Neutrophil (primary cell): ENCODE data around the gene ARHGAP4.
A peak's percentile ranks its signal among the peaks of the same experiment; 100 is the strongest.

ENCODE experiments used
- H3K27ac ChIP-seq: fragments of 200-600 bp; sonication (generic); 2 replicates; pipeline ENCODE4 v1.5.1; 2016; ENCODE audit warnings: mild to moderate bottlenecking, moderate library complexity
- H3K27me3 ChIP-seq: fragments of 200-600 bp; sonication (generic); 2 replicates; pipeline ENCODE4 v1.6.0; 2016; ENCODE audit warnings: mild to moderate bottlenecking
- H3K36me3 ChIP-seq: fragments of 200-600 bp; sonication (generic); 2 replicates; pipeline ENCODE4 v1.5.1; 2017
- H3K4me1 ChIP-seq, 2 experiments: fragments of 200-600 bp in 1 of 2; sonication (generic) in 1 of 2; 1 replicate in 1 of 2; 2 replicates in 1 of 2; pipeline versions ENCODE4 v1.5.1 to v1.6.1; 2013 to 2016; ENCODE audit warnings: low read depth in 1 of 2, low read length in 1 of 2, mild to moderate bottlenecking in 1 of 2, moderate library complexity in 1 of 2; ENCODE audit not compliant: control insufficient read depth in 1 of 2, insufficient read depth in 1 of 2
- H3K4me3 ChIP-seq, 2 experiments: fragments of 200-600 bp in 1 of 2; sonication (generic) in 1 of 2; 1 replicate in 1 of 2; 2 replicates in 1 of 2; pipeline ENCODE4 v1.5.1; 2013 to 2016; ENCODE audit warnings: low read depth in 1 of 2, low read length in 1 of 2, mild to moderate bottlenecking in 1 of 2, moderate library complexity in 1 of 2
- H3K9me3 ChIP-seq: fragments of 200-600 bp; sonication (generic); 2 replicates; pipeline ENCODE4 v1.5.1; 2016
- CTCF ChIP-seq: fragments of 200-600 bp; sonication (generic); IDR thresholded peaks from 2 replicates; pipeline ENCODE4 v1.5.1; 2016; ENCODE audit warnings: antibody characterized with exemption

The ARHGAP4 gene

GRCh38 chrX:153934762-153935325, 8.8 kb upstream of the ARHGAP4 start, which contains the start of gene NAA10:
TSS of gene NAA10 (minus strand) at chrX:153935037. CDS start at chrX:153934904, 133 bp downstream.
- H3K27me3 ChIP-seq, result no peaks in the 10 kb centered on the region
- no peaks in the 10 kb centered on the region for H3K9me3 ChIP-seq
- H3K4me1 ChIP-seq, result peaks cover 10 to 16% of the 10 kb centered on the region in 2 experiments
- peak; percentile 15 for TF ChIP-seq CTCF
- peak within 1 kb of the TSS; percentile 78 for H3K27ac ChIP-seq
- peaks cover 27% of the 10 kb centered on the region for H3K36me3 ChIP-seq
- H3K4me3 ChIP-seq, result peak within 1 kb of the TSS; percentile 61 to 69

DNA sequence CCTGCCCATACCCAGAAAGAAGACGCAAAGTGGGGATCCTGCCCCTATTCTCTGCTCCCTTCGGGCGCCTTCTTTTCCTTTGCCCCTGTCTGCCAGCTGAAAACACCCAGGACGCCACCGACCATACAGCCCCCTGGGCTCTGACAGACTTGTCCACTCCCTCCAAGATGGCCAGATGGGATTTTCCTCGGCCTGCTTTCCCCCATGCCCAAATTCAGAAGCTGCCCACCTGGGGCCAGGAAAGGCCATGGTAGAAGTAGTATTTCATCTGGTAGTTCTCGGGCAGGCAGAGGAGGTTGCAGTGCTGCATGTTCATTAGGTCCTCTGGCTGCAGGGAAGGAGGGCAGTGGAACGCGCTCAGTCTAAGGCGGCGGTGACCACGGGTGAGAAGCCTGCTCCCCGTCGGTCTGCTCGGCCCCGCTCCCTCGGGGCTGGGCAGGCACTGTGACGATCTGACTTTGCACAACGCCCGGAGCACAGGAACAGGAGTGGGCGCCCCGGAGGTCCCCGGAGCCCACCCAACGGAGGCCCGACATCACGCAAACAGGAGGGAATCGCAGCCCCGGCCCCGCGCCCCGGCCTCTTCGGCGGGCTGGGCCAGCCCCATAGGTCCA, 8.2 kb upstream of the ARHGAP4 start:
- peaks cover 15 to 22% of the 10 kb centered on the region in 2 experiments for H3K4me1 ChIP-seq
- no peak for TF ChIP-seq CTCF
- H3K4me3 ChIP-seq, result peak overlapping the region; percentile 61 to 69
- no peaks in the 10 kb centered on the region for H3K9me3 ChIP-seq
- no peaks in the 10 kb centered on the region for H3K27me3 ChIP-seq
- H3K27ac ChIP-seq, result peak overlapping the region; percentile 78
- peaks cover 22% of the 10 kb centered on the region for H3K36me3 ChIP-seq

- Histone ChIP-seq H3K27ac (peak overlapping the region; percentile 78), H3K9me3 (no peaks in the 10 kb centered on the region), H3K27me3 (no peaks in the 10 kb centered on the region), H3K4me1 (peaks cover 20 to 27% of the 10 kb centered on the region in 2 experiments), H3K4me3 (peak overlapping the region; percentile 61 to 69), H3K36me3 (peaks cover 18% of the 10 kb centered on the region)
- no peak for TF ChIP-seq CTCF
Measured at GRCh38 chrX:153933748-153934147, 7.7 kb upstream of the ARHGAP4 start.

- no peak for TF ChIP-seq CTCF
Measured at GRCh38 chrX:153932220-153932915, 6.3 kb upstream of the ARHGAP4 start.

DNA sequence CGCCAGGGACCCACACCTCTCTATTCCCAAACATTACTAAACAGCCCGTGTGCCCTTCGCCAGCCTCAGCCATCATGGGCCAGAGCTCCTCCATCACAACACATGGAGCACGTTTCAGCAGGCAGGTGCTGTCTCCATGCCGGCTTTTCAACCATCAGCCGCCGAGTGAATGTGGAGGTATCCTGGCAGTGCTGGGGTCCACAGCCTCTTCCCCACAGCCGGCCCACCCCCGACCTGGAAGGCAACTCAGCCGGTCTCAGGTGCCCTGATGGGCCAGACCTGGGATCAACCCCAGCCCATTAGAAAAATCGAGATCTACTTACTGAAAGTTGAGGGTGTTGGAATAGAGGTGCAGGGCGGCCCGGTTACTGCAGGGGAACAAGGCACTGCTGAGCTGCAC, 5.7 kb upstream of the ARHGAP4 start:
- TF ChIP-seq CTCF, result no peak
- no peaks in the 10 kb centered on the region for H3K9me3 ChIP-seq
- H3K36me3 ChIP-seq, result peaks cover 18% of the 10 kb centered on the region
- H3K4me3 ChIP-seq, result no peak overlapping the region
- peaks cover 24 to 42% of the 10 kb centered on the region in 2 experiments for H3K4me1 ChIP-seq
- no peak overlapping the region for H3K27ac ChIP-seq
- H3K27me3 ChIP-seq, result no peaks in the 10 kb centered on the region

More at GRCh38 chrX:153932220-153932915, 6.3 kb upstream of the ARHGAP4 start:
- Histone ChIP-seq H3K36me3 (peaks cover 18% of the 10 kb centered on the region), H3K4me3 (no peak overlapping the region), H3K27ac (no peak overlapping the region), H3K4me1 (peaks cover 24 to 36% of the 10 kb centered on the region in 2 experiments), H3K27me3 (no peaks in the 10 kb centered on the region), H3K9me3 (no peaks in the 10 kb centered on the region)
